DLD1 (cell line): ENCODE results near the gene ABHD2.
"Not testable (repeated sequence)": the region's sequence is repeated elsewhere in the genome, so short reads cannot be mapped to it uniquely, and the experiment has no call there.

Experiments
- in situ Hi-C: cut with HindIII; loops from 2 replicates; pipeline ENCODE4 v1.10.0; 2017; ENCODE audit warnings: low sequenced_read_pairs

Gene ABHD2

GRCh38 chr15:89087830-89088604 lies at the start of gene ABHD2:
ABHD2 (plus strand) TSS chr15:89088456; CDS start chr15:89116328, 27,872 bp downstream.
- in situ Hi-C loops: no loop called here

GRCh38 chr15:89039142-89039541 lies 49.1 kb upstream of the ABHD2 start:
- in situ Hi-C loops: no loop called here

GRCh38 chr15:89041507-89041906 lies 46.7 kb upstream of the ABHD2 start:
- in situ Hi-C loops: no loop called here

GRCh38 chr15:89042387-89042786 lies 45.9 kb upstream of the ABHD2 start:
- in situ Hi-C loops: no loop called here

- in situ Hi-C loops: no loop called here
Observed at GRCh38 chr15:89043031-89044002, 44.9 kb upstream of the ABHD2 start.

- in situ Hi-C loops: not testable (repeated sequence)
Observed at GRCh38 chr15:89049016-89049666, 39.1 kb upstream of the ABHD2 start.

GRCh38 chr15:89051875-89052274 lies 36.4 kb upstream of the ABHD2 start:
- in situ Hi-C loops: no loop called here

GRCh38 chr15:89052474-89052873 lies 35.8 kb upstream of the ABHD2 start:
- in situ Hi-C loops: no loop called here

- in situ Hi-C loops: loop anchor here (5.0 kb wide), 1 partner anchor 122 kb away; no protein-coding TSS in a partner anchor
Observed at GRCh38 chr15:89054873-89055272, 33.4 kb upstream of the ABHD2 start.

- in situ Hi-C loops: loop anchor here (5.0 kb wide), 1 partner anchor 120 kb away; no protein-coding TSS in a partner anchor
Observed at GRCh38 chr15:89057506-89058133, 30.6 kb upstream of the ABHD2 start.

- in situ Hi-C loops: loop anchor here (5.0 kb wide), 1 partner anchor 119 kb away; no protein-coding TSS in a partner anchor
Observed at GRCh38 chr15:89058376-89058775, 29.9 kb upstream of the ABHD2 start.

GRCh38 chr15:89058876-89059405 lies 29.3 kb upstream of the ABHD2 start:
- in situ Hi-C loops: loop anchor here (5.0 kb wide), 1 partner anchor 118 kb away; no protein-coding TSS in a partner anchor

- in situ Hi-C loops: no loop called here
Observed at GRCh38 chr15:89066280-89066679, 22.0 kb upstream of the ABHD2 start.

GRCh38 chr15:89067751-89068150 lies 20.5 kb upstream of the ABHD2 start:
- in situ Hi-C loops: no loop called here

- in situ Hi-C loops: no loop called here
Observed at GRCh38 chr15:89068325-89068784, 19.9 kb upstream of the ABHD2 start.

GRCh38 chr15:89070197-89071124 lies 17.8 kb upstream of the ABHD2 start:
- in situ Hi-C loops: no loop called here

GRCh38 chr15:89071471-89071870 lies 16.8 kb upstream of the ABHD2 start:
- in situ Hi-C loops: no loop called here

GRCh38 chr15:89072277-89072869 lies 15.9 kb upstream of the ABHD2 start:
- in situ Hi-C loops: no loop called here
